Nephron progenitor cell (in vitro differentiated cells): ENCODE results near the gene TPD52L2.

Experiments used
- DNase-seq: peaks from one replicate; pipeline ENCODE4 v3.0.0; 2021
- H3K27ac Mint-ChIP-seq: 2 replicates; pipeline ENCODE4 v1.8.0; 2021; ENCODE audit warnings: mild to moderate bottlenecking, moderate library complexity, mixed read lengths
- H3K27me3 Mint-ChIP-seq: 2 replicates; pipeline ENCODE4 v1.8.0; 2021; ENCODE audit warnings: mild to moderate bottlenecking, low read depth, mixed read lengths; ENCODE audit not compliant: poor library complexity
- H3K36me3 Mint-ChIP-seq: 2 replicates; pipeline ENCODE4 v1.8.0; 2021; ENCODE audit warnings: low read depth, mixed read lengths
- H3K4me1 Mint-ChIP-seq: 2 replicates; pipeline ENCODE4 v1.8.0; 2021; ENCODE audit warnings: mixed read lengths
- H3K4me3 Mint-ChIP-seq: 2 replicates; pipeline ENCODE4 v1.8.0; 2021; ENCODE audit warnings: mild to moderate bottlenecking, moderate library complexity, mixed read lengths
- H3K9me3 Mint-ChIP-seq: 2 replicates; pipeline ENCODE4 v1.8.0; 2021; ENCODE audit warnings: mild to moderate bottlenecking, moderate library complexity, mixed read lengths
- TF ChIP-seq, protein P1 (sequence below): fragments of 200-600 bp; sonication (generic); IDR thresholded peaks from 2 replicates; pipeline ENCODE4 v1.5.0; 2021; ENCODE audit warnings: antibody characterized with exemption

TPD52L2 gene

DNA sequence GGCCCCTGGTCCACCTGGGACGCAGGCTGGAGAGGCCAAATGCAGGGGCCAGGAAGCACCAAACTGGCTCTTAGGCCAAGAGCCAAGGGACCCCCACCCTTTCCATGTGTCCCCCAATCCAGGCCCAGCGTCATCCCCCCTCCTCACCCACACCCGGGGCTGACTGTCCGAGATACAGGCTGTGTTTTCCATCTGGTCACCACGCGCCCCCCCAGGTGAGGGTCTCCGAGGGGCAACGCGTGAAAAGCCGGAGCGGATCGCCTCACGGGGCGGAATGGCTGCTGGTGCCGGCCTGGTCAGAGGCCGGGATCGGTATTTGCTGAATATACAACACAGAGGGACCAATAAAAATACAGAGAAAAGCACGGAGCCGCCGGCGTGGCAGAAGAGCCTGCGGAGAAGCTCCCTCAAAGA lies 9.0 kb upstream of the TPD52L2 start:
- peak; percentile 48 for DNase-seq
- Mint-ChIP-seq H3K4me1 (peaks cover 70% of the 10 kb centered on the region), H3K36me3 (peaks cover 5% of the 10 kb centered on the region), H3K9me3 (no peaks in the 10 kb centered on the region), H3K27ac (peak overlapping the region; percentile 99), H3K27me3 (peaks cover 8% of the 10 kb centered on the region), H3K4me3 (peak overlapping the region; percentile 26)
- TF ChIP-seq, protein P1, sequence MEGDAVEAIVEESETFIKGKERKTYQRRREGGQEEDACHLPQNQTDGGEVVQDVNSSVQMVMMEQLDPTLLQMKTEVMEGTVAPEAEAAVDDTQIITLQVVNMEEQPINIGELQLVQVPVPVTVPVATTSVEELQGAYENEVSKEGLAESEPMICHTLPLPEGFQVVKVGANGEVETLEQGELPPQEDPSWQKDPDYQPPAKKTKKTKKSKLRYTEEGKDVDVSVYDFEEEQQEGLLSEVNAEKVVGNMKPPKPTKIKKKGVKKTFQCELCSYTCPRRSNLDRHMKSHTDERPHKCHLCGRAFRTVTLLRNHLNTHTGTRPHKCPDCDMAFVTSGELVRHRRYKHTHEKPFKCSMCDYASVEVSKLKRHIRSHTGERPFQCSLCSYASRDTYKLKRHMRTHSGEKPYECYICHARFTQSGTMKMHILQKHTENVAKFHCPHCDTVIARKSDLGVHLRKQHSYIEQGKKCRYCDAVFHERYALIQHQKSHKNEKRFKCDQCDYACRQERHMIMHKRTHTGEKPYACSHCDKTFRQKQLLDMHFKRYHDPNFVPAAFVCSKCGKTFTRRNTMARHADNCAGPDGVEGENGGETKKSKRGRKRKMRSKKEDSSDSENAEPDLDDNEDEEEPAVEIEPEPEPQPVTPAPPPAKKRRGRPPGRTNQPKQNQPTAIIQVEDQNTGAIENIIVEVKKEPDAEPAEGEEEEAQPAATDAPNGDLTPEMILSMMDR: no peak

GRCh38 chr20:63857764-63858392 lies 7.2 kb upstream of the TPD52L2 start:
- TF ChIP-seq, protein P1: no peak
- peak overlapping the region; percentile 62 for H3K4me3 Mint-ChIP-seq
- peaks cover 5% of the 10 kb centered on the region for H3K36me3 Mint-ChIP-seq
- DNase-seq: peak; percentile 50
- peaks cover 59% of the 10 kb centered on the region for H3K4me1 Mint-ChIP-seq
- H3K9me3 Mint-ChIP-seq: no peaks in the 10 kb centered on the region
- peak overlapping the region; percentile 99 for H3K27ac Mint-ChIP-seq
- peaks cover 5% of the 10 kb centered on the region for H3K27me3 Mint-ChIP-seq

- DNase-seq: peak; percentile 67
- Mint-ChIP-seq H3K27me3 (peaks cover 5% of the 10 kb centered on the region), H3K4me3 (peak overlapping the region; percentile 62), H3K36me3 (peaks cover 5% of the 10 kb centered on the region), H3K27ac (peak overlapping the region; percentile 99), H3K9me3 (no peaks in the 10 kb centered on the region), H3K4me1 (peaks cover 62% of the 10 kb centered on the region)
- TF ChIP-seq, protein P1: no peak
These were observed 6.5 kb upstream of the TPD52L2 start for GRCh38 chr20:63858393-63859165.

DNA sequence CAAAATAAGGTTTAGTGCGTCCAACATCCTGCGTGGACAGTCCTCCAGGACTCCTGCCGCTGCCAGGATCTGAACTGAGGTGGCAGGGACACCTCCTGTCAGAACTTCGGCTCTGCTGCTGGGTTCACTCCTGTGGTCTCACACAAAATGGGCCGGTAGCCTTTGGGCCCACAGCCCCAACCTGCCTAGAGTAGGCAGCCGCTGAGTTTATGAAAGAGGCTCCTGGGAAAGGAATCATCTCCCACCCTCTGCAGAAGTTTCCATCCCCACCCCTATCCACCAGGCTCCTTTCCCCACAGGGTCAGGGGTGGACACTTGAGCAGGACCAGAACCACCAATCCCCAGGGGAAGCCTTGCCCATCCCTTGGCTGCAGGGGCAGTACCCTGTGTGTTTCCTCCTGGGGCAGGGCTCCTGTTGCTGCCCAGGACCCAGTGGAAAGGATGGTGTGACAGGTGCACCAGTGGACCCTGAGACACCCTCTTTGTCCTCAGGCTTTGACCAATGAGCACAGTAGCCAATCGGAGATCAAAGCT lies 5.8 kb upstream of the TPD52L2 start:
- H3K27me3 Mint-ChIP-seq: peaks cover 5% of the 10 kb centered on the region
- H3K4me1 Mint-ChIP-seq: peaks cover 66% of the 10 kb centered on the region
- H3K27ac Mint-ChIP-seq: peak overlapping the region; percentile 99
- no peak for DNase-seq
- H3K9me3 Mint-ChIP-seq: no peaks in the 10 kb centered on the region
- peaks cover 5% of the 10 kb centered on the region for H3K36me3 Mint-ChIP-seq
- TF ChIP-seq, protein P1: no peak
- H3K4me3 Mint-ChIP-seq: peak overlapping the region; percentile 62

DNA sequence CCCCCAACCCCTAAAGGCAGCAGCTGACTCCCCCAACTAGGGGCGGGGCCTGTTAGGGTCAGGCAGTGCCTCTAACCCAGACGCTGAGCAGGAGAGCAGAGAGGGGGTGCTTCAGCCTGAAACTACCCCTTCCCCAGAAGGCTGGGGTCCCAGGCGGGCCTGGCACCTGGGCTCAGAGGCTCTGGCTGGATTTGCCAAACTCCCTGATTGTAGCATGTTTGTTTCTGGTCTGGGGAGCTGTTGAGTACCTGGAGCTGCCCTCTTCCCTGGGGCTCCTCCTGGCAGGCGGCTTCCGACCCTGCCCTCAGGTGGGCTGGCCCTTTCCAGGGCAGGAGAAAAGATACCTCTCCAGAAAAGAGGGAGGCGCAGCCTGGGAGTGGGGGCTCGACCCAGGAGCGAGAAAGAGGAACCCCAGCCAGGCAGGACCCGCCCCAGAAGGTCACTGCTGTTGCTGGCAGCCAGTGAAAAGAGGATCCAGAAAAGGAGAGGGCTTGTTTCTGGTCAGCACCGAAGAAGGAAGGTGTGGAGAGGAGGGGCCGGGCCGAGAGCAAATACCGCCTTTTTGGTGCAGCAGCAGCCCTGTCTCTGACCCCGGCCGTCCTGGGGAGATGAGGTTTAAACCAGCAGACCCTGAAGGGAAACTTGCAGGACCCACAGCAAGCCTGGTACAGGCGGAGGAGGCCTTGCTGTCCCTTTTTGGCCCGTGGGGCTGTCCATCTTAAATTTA lies 4.6 kb upstream of the TPD52L2 start:
- peak overlapping the region; percentile 84 for H3K27ac Mint-ChIP-seq
- H3K4me1 Mint-ChIP-seq: peaks cover 67% of the 10 kb centered on the region
- DNase-seq: no peak
- H3K9me3 Mint-ChIP-seq: no peaks in the 10 kb centered on the region
- H3K36me3 Mint-ChIP-seq: peaks cover 5% of the 10 kb centered on the region
- peak overlapping the region; percentile 50 for H3K4me3 Mint-ChIP-seq
- peaks cover 5% of the 10 kb centered on the region for H3K27me3 Mint-ChIP-seq
- TF ChIP-seq, protein P1: no peak
